Measurements from ENCODE around the gene TFPI. TPM values are rescaled to one million over a fixed set of nuclear protein-coding genes. Genes with fewer than 3 reads are reported as not detected.

Gene TFPI
- total and polyA plus RNA-seq, 10 of the 15 experiments (the other 5 are each of a cell fraction or from before 2014, with no cell fraction given): 0.07 to 0.59 (median 0.34) TPM

- in situ Hi-C loops (cut with MboI) (loop anchor here (5.0 kb wide), 2 partner anchors 73 to 338 kb away; no protein-coding TSS in a partner anchor), intact Hi-C loops (cut with micrococcal nuclease; ENCODE audit: unreplicated experiment) (loop anchor here (5.0 to 10.0 kb wide), 2 partner anchors 860 to 1008 kb away; no protein-coding TSS in a partner anchor)
- Histone ChIP-seq H3K27ac (ENCODE audit: control insufficient read depth, insufficient read depth) (no peak overlapping the region), H3K36me3 (ENCODE audit: control insufficient read depth in 2 of 2, insufficient read depth in 2 of 2, low read length in 1 of 2) (no peaks in the 10 kb centered on the region), H4K20me1 (ENCODE audit: control insufficient read depth, insufficient read depth) (no peaks in the 10 kb centered on the region), H3K27me3 (replicated peaks in 1 of 2; ENCODE audit: control insufficient read depth in 2 of 2, insufficient read depth in 2 of 2, low read length in 1 of 2) (no peaks in the 10 kb centered on the region), H3K79me2 (ENCODE audit: control insufficient read depth, insufficient read depth, low read length) (no peaks in the 10 kb centered on the region), H2AFZ (ENCODE audit: control insufficient read depth, low read depth, low read length) (no peak overlapping the region), H3K9ac (ENCODE audit: control insufficient read depth, insufficient read depth, low read length) (no peak overlapping the region), H3K9me3 (replicated peaks; ENCODE audit: control insufficient read depth, insufficient read depth, low read length) (no peaks in the 10 kb centered on the region), H3K4me2 (ENCODE audit: control insufficient read depth, insufficient read depth) (no peak overlapping the region), H3K4me3 (no peak overlapping the region), H3K4me1 (ENCODE audit: control insufficient read depth, insufficient read depth, low read length) (no peaks in the 10 kb centered on the region)
- TF ChIP-seq HSF1 (IDR thresholded peaks at IDR 0.05; ENCODE audit: low read depth, low read length): no peak
- TF ChIP-seq NFXL1 (IDR thresholded peaks at IDR 0.05; ENCODE audit: borderline replicate concordance): no peak
- TF ChIP-seq ATF2 (IDR thresholded peaks at IDR 0.05; ENCODE audit: low read length): no peak
- no peak for TF ChIP-seq NR2F1 (conservative IDR thresholded peaks at IDR 0.05)
- ATAC-seq (no peak), DNase-seq (ENCODE audit: low read depth, low spot score) (no peak), FAIRE-seq (no peak)
- no TSS peak for BruUV-seq (replicated peaks)
- ChIA-PET SMC1A (ENCODE audit: uncharacterized antibody, unreplicated experiment) (interaction anchor here (1.4 to 8.6 kb wide), 2 partner anchors 71 to 77 kb away, joined by 4 to 389 read pairs; no protein-coding TSS in a partner anchor), CTCF (interaction anchor here (0.9 to 6.6 kb wide), 4 partner anchors 30 to 642 kb away, joined by 3 to 562 read pairs (median 18); no protein-coding TSS in a partner anchor), RAD21 (ENCODE audit: unreplicated experiment) (interaction anchor here (1.8 to 6.4 kb wide), 2 partner anchors 76 to 77 kb away, joined by 11 to 297 read pairs; no protein-coding TSS in a partner anchor), POLR2A (no interaction called here)
- WGBS (ENCODE audit: insufficient coverage, insufficient replicate concordance, low lambda C conversion rate, missing lambda C conversion rate): 1% methylated on average over 4 of the region's 6 CpGs
Measured at GRCh38 chr2:187504312-187504921, 49.8 kb downstream of the TFPI start.

All from GM12878 (cell line).